GM12873 (cell line): ENCODE results near the gene MATN3.

Experiments
- TF ChIP-seq, protein P1 (sequence below): IDR thresholded peaks from 2 replicates; pipeline ENCODE4 v1.5.1; 2012; ENCODE audit warnings: low read depth, mild to moderate bottlenecking, moderate library complexity, low read length, control low read depth; ENCODE audit not compliant: insufficient read depth; ENCODE audit errors: missing control alignments

Gene MATN3

DNA sequence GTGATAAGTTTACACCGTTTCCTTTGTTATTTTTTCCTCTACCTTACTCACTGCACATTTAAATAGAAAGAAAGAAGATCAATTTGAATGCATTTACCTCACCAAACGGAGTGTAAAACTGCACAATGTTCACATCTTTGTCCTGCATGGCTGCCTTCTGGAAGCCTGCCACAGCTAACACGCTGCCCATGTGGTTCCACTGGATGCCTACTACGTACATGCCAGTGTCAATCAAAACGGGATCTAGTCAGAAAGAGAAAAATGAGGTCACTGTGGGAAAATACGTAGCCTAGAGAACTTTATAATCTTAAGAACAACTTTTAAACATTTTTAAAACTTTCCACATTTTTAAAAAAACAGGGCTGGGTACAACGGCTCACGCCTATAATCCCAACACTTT is 39.0 kb downstream of the MATN3 start:
- TF ChIP-seq, protein P1, sequence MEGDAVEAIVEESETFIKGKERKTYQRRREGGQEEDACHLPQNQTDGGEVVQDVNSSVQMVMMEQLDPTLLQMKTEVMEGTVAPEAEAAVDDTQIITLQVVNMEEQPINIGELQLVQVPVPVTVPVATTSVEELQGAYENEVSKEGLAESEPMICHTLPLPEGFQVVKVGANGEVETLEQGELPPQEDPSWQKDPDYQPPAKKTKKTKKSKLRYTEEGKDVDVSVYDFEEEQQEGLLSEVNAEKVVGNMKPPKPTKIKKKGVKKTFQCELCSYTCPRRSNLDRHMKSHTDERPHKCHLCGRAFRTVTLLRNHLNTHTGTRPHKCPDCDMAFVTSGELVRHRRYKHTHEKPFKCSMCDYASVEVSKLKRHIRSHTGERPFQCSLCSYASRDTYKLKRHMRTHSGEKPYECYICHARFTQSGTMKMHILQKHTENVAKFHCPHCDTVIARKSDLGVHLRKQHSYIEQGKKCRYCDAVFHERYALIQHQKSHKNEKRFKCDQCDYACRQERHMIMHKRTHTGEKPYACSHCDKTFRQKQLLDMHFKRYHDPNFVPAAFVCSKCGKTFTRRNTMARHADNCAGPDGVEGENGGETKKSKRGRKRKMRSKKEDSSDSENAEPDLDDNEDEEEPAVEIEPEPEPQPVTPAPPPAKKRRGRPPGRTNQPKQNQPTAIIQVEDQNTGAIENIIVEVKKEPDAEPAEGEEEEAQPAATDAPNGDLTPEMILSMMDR: no peak

DNA sequence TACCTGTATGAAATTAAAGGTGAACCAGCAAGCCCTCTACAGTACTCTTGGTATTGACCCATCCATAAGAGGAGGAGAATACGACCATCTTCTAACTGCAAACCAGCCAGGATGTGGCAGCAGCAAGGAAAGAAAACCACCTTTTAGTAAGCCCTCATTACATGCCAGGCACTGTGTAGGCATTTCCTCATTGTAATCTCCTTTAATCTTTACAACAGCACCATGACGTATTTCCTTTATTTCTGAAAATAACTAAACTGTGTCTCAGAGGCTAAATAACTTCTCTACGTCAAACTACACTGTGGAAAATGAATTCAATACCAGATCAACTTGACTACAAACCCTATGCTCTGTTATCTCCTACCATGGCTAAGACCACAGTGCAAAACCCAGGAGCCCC is 40.8 kb downstream of the MATN3 start:
- TF ChIP-seq, protein P1: no peak

DNA sequence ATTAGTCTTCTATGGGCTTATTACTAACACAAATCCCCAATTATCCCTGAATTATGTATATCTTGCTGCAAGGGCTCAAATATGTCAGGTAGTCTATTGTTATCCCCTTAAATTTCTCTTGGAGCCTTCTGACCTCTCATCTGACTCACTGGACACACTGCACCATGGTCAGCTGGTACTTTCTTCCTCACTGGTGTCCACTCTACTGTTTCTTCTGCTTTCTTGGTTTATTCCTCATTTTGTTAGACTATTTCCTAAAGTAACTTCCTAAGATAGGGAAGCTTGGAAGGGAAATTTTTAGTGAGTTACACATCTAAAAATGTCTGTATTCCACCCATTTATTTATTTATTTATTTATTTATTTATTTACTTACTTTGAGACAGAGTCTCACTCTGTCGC is 49.1 kb downstream of the MATN3 start:
- TF ChIP-seq, protein P1: no peak

- TF ChIP-seq, protein P1: peak; percentile 73
These were observed 56.7 kb downstream of the MATN3 start for GRCh38 chr2:19955544-19956422.

GRCh38 chr2:19949071-19949470 is 63.4 kb downstream of the MATN3 start:
- TF ChIP-seq, protein P1: no peak

DNA sequence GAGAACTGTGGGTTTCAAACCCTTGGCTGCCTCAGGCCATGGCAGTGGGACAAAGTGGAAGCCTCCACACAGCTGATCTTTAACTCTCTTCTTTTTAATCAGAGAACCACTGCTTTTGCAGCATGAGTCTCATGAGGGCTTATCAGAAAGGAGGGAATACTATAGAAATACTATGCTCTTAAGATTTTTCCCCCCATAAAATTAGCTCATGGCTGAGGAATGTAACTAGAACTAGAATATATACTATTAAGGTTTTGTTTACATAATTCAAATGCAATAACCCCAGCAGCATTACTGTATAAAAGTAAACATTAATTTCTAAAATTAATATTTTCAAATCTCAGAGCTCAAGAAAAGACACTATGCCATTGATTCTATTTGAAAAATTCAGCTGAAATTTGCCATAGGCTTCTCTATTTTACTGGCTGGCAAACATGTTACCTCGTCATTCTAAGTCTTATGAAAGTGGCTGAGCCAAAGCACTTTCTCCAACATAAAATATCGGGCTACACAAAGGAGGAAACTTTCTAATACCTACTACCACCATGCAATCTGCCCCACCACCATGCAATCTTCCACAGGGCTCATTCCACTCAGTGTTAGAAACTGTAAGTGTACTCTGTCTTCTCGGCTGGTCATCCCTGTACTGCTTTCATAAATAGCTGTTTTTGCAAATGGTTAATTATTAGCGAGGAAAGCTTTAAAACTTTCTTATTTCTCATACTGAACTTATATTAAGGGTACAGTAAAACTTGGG is 65.1 kb downstream of the MATN3 start:
- TF ChIP-seq, protein P1: no peak

- TF ChIP-seq, protein P1: no peak
These were observed 68.1 kb downstream of the MATN3 start for GRCh38 chr2:19944205-19944845.
